ENCODE data around the gene SMG6. TPM values are rescaled to one million over a fixed set of nuclear protein-coding genes. Genes with fewer than 3 reads are reported as not detected.

Gene SMG6
- total and polyA plus RNA-seq, 2 of the 13 experiments (the other 11 are each of a cell fraction or from before 2014, with no cell fraction given): 4.6 to 14.6 TPM

- Histone ChIP-seq H3K9ac (ENCODE audit: insufficient read depth, low read depth, low read length) (no peak overlapping the region), H3K9me3 (ENCODE audit: low read length) (no peaks in the 10 kb centered on the region), H3K4me3 (replicated peaks in 1 of 3; ENCODE audit: insufficient read depth in 1 of 3, low read depth in 2 of 3, low read length in 3 of 3) (no peak overlapping the region), H3K4me1 (ENCODE audit: insufficient read depth, low read length) (peaks cover 18% of the 10 kb centered on the region), H3K27me3 (ENCODE audit: control insufficient read depth in 1 of 2, insufficient read depth in 2 of 2, low read length in 2 of 2) (no peaks in the 10 kb centered on the region), H3K27ac (ENCODE audit: extremely low read length, insufficient read depth, low read length) (no peak overlapping the region), H3K36me3 (replicated peaks in 1 of 2; ENCODE audit: control insufficient read depth in 1 of 2, insufficient read depth in 2 of 2, low read length in 2 of 2) (peaks cover 15 to 27% of the 10 kb centered on the region in 2 experiments; a peak in 4 of 5 replicates), H2AFZ (ENCODE audit: low read length) (no peak overlapping the region), H4K20me1 (ENCODE audit: insufficient read depth, low read length) (peaks cover 4% of the 10 kb centered on the region), H3K79me2 (ENCODE audit: insufficient read depth, low read length) (peaks cover 6% of the 10 kb centered on the region), H3K4me2 (ENCODE audit: low read depth, low read length) (no peak overlapping the region)
- ChIA-PET POLR2A (no interaction called here), CTCF (ENCODE audit: low intra/inter-chr PET ratio, low total read pairs) (no interaction called here)
- FAIRE-seq (no peak), ATAC-seq (no peak), DNase-seq (ENCODE audit: low spot score) (no peak)
- 97% methylated on average over 7 of the region's 7 CpGs for WGBS (ENCODE audit: low lambda C conversion rate)
- intact Hi-C loops (cut with micrococcal nuclease; ENCODE audit: unreplicated experiment) (no loop called here), in situ Hi-C loops (cut with HindIII; ENCODE audit: extremely low pct_ligation_motif_present, low pct_unique_long_range_greater_than_20kb) (loop anchor here (25.0 kb wide), 1 partner anchor 322 kb away; the partner anchor contains the start of genes TLCD2 and WDR81)
- TF ChIP-seq ZNF564 (CRISPR knock-in tag; IDR thresholded peaks at IDR 0.05): no peak
- no TSS peak for BruUV-seq (replicated peaks)
These were observed 269.4 kb downstream of the SMG6 start for GRCh38 chr17:2034157-2034556.

DNA sequence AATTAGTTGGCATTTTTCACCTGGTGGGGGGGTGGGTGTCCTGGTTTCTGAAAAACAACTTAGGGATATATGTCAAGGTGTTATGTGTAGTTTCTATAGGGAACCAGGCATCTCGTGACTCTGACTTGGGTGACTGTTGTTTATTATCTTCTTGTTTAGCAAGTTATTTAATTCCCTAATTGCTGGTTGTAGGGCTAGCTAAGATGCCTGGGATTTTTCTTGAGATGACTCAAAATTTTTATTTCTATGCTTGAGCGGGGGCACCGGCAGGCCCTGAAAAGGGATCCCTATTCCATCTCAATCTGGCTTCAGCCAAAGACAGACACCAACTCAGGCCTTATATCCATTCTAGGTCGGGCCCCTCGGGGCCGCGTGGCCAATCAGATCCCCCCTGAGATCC, 270.4 kb downstream of the SMG6 start:
- Histone ChIP-seq H2AFZ (ENCODE audit: low read length) (no peak overlapping the region), H3K9ac (ENCODE audit: insufficient read depth, low read depth, low read length) (no peak overlapping the region), H3K4me1 (ENCODE audit: insufficient read depth, low read length) (peaks cover 27% of the 10 kb centered on the region), H3K27ac (ENCODE audit: extremely low read length, insufficient read depth, low read length) (no peak overlapping the region), H3K4me3 (replicated peaks in 1 of 3; ENCODE audit: insufficient read depth in 1 of 3, low read depth in 2 of 3, low read length in 3 of 3) (no peak overlapping the region), H4K20me1 (ENCODE audit: insufficient read depth, low read length) (peaks cover 4% of the 10 kb centered on the region), H3K9me3 (ENCODE audit: low read length) (no peaks in the 10 kb centered on the region), H3K27me3 (ENCODE audit: control insufficient read depth in 1 of 2, insufficient read depth in 2 of 2, low read length in 2 of 2) (peaks cover 0 to 10% of the 10 kb centered on the region in 2 experiments; a peak in 2 of 5 replicates), H3K4me2 (ENCODE audit: low read depth, low read length) (no peak overlapping the region), H3K79me2 (ENCODE audit: insufficient read depth, low read length) (peaks cover 6% of the 10 kb centered on the region), H3K36me3 (replicated peaks in 1 of 2; ENCODE audit: control insufficient read depth in 1 of 2, insufficient read depth in 2 of 2, low read length in 2 of 2) (peaks cover 15 to 25% of the 10 kb centered on the region in 2 experiments; a peak in 4 of 5 replicates)
- FAIRE-seq: no peak
- no peak for DNase-seq (ENCODE audit: low spot score)
- in situ Hi-C loops (cut with HindIII; ENCODE audit: extremely low pct_ligation_motif_present, low pct_unique_long_range_greater_than_20kb): loop anchor here (25.0 kb wide), 1 partner anchor 321 kb away; the partner anchor contains the start of genes TLCD2 and WDR81
- WGBS (ENCODE audit: low lambda C conversion rate): 93% methylated on average over 6 of the region's 7 CpGs
- ChIA-PET CTCF (ENCODE audit: low intra/inter-chr PET ratio, low total read pairs) (no interaction called here), POLR2A (no interaction called here)
- intact Hi-C loops (cut with micrococcal nuclease; ENCODE audit: unreplicated experiment): no loop called here
- ATAC-seq: no peak
- no TSS peak for BruUV-seq (replicated peaks)
- TF ChIP-seq ZNF747 (CRISPR knock-in tag; IDR thresholded peaks at IDR 0.05; ENCODE audit: borderline replicate concordance) (no peak), ZNF414 (CRISPR knock-in tag; IDR thresholded peaks at IDR 0.05) (no peak), ZNF496 (CRISPR knock-in tag; IDR thresholded peaks at IDR 0.05; ENCODE audit: insufficient replicate concordance) (no peak), ZNF782 (CRISPR knock-in tag; IDR thresholded peaks at IDR 0.05; ENCODE audit: borderline replicate concordance) (no peak), ZNF598 (CRISPR knock-in tag; IDR thresholded peaks at IDR 0.05; ENCODE audit: borderline replicate concordance) (no peak), PLRG1 (conservative IDR thresholded peaks at IDR 0.05) (no peak), HNRNPL (IDR thresholded peaks at IDR 0.05; ENCODE audit: low read depth, low read length) (no peak), NCOA2 (CRISPR knock-in tag; IDR thresholded peaks at IDR 0.05) (no peak), ZNF441 (CRISPR knock-in tag; IDR thresholded peaks at IDR 0.05; ENCODE audit: borderline replicate concordance) (no peak), ZNF33B (CRISPR knock-in tag; IDR thresholded peaks at IDR 0.05) (no peak), TFDP2 (CRISPR knock-in tag; IDR thresholded peaks at IDR 0.05) (no peak), ZSCAN22 (CRISPR knock-in tag; IDR thresholded peaks at IDR 0.05) (no peak), ATF6 (CRISPR knock-in tag; conservative IDR thresholded peaks at IDR 0.05) (no peak)
- TF ChIP-seq, protein P1, sequence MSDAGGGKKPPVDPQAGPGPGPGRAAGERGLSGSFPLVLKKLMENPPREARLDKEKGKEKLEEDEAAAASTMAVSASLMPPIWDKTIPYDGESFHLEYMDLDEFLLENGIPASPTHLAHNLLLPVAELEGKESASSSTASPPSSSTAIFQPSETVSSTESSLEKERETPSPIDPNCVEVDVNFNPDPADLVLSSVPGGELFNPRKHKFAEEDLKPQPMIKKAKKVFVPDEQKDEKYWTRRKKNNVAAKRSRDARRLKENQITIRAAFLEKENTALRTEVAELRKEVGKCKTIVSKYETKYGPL (CRISPR knock-in tag; IDR thresholded peaks at IDR 0.05): no peak

Measured in HepG2 (cell line).